Measurements from ENCODE around the gene RNF13.
A peak's percentile ranks its signal among the peaks of the same experiment; 100 is the strongest.

The RNF13 gene

GRCh38 chr3:149812606-149813366, at the start of gene RNF13:
Gene RNF13 (plus strand): TSS chr3:149813215. CDS start chr3:149846027, 32,812 bp downstream.
- peak; percentile 95 for DNase-seq
- Histone ChIP-seq H3K4me3 (ENCODE audit: low read depth, low read length) (peak within 1 kb of the TSS; percentile 89), H3K9me3 (ENCODE audit: severe bottlenecking) (no peaks in the 10 kb centered on the region), H3K27ac (peak within 1 kb of the TSS; percentile 89), H3K36me3 (no peaks in the 10 kb centered on the region), H3K27me3 (ENCODE audit: insufficient read depth, low read depth, severe bottlenecking) (no peaks in the 10 kb centered on the region)
- TF ChIP-seq CTCF (IDR thresholded peaks at IDR 0.05; ENCODE audit: low read depth, low read length): no peak

- TF ChIP-seq CTCF (IDR thresholded peaks at IDR 0.05; ENCODE audit: low read depth, low read length): no peak
- no peak overlapping the region for H3K4me3 ChIP-seq (ENCODE audit: low read depth, low read length)
- H3K36me3 ChIP-seq: no peaks in the 10 kb centered on the region
- no peaks in the 10 kb centered on the region for H3K9me3 ChIP-seq (ENCODE audit: severe bottlenecking)
- no peak for DNase-seq
- H3K27me3 ChIP-seq (ENCODE audit: insufficient read depth, low read depth, severe bottlenecking): no peaks in the 10 kb centered on the region
- H3K27ac ChIP-seq: no peak overlapping the region
Measured at GRCh38 chr3:149763565-149764195, 49.3 kb upstream of the RNF13 start.

GRCh38 chr3:149764302-149764701, 48.7 kb upstream of the RNF13 start:
- no peak for TF ChIP-seq CTCF (IDR thresholded peaks at IDR 0.05; ENCODE audit: low read depth, low read length)
- H3K27me3 ChIP-seq (ENCODE audit: insufficient read depth, low read depth, severe bottlenecking): no peaks in the 10 kb centered on the region
- H3K4me3 ChIP-seq (ENCODE audit: low read depth, low read length): no peak overlapping the region
- no peaks in the 10 kb centered on the region for H3K36me3 ChIP-seq
- no peaks in the 10 kb centered on the region for H3K9me3 ChIP-seq (ENCODE audit: severe bottlenecking)
- H3K27ac ChIP-seq: no peak overlapping the region
- DNase-seq: no peak

GRCh38 chr3:149765762-149766334, 47.2 kb upstream of the RNF13 start:
- no peaks in the 10 kb centered on the region for H3K9me3 ChIP-seq (ENCODE audit: severe bottlenecking)
- no peak for TF ChIP-seq CTCF (IDR thresholded peaks at IDR 0.05; ENCODE audit: low read depth, low read length)
- no peak overlapping the region for H3K27ac ChIP-seq
- no peak overlapping the region for H3K4me3 ChIP-seq (ENCODE audit: low read depth, low read length)
- H3K27me3 ChIP-seq (ENCODE audit: insufficient read depth, low read depth, severe bottlenecking): no peaks in the 10 kb centered on the region
- DNase-seq: no peak
- H3K36me3 ChIP-seq: no peaks in the 10 kb centered on the region

GRCh38 chr3:149767720-149768119, 45.3 kb upstream of the RNF13 start:
- no peak overlapping the region for H3K27ac ChIP-seq
- H3K27me3 ChIP-seq (ENCODE audit: insufficient read depth, low read depth, severe bottlenecking): no peaks in the 10 kb centered on the region
- no peak overlapping the region for H3K4me3 ChIP-seq (ENCODE audit: low read depth, low read length)
- H3K9me3 ChIP-seq (ENCODE audit: severe bottlenecking): no peaks in the 10 kb centered on the region
- DNase-seq: no peak
- no peaks in the 10 kb centered on the region for H3K36me3 ChIP-seq
- no peak for TF ChIP-seq CTCF (IDR thresholded peaks at IDR 0.05; ENCODE audit: low read depth, low read length)
